ENCODE measurements around the gene RASA3. TPM values are rescaled to one million over a fixed set of nuclear protein-coding genes. Genes with fewer than 3 reads are reported as not detected.
"Not testable (repeated sequence)": the region's sequence is repeated elsewhere in the genome, so short reads cannot be mapped to it uniquely, and the experiment has no call there.

RASA3 gene
- total RNA-seq, 2 donors from 2014 or later: 4.4 to 7.2 TPM

GRCh38 chr13:114077099-114077932 is 55.1 kb downstream of the RASA3 start:
- no peaks in the 10 kb centered on the region for H3K9me3 ChIP-seq
- no peak overlapping the region for H3K4me3 ChIP-seq
- peaks cover 5% of the 10 kb centered on the region for H3K4me1 ChIP-seq
- H3K36me3 ChIP-seq: no peaks in the 10 kb centered on the region
- TF ChIP-seq CTCF (IDR thresholded peaks at IDR 0.05): no peak
- H3K9ac ChIP-seq (ENCODE audit: low read depth in 2 of 2, low read length in 2 of 2): no peak overlapping the region
- intact Hi-C loops (cut with DNase I): no loop called here
- H3K27ac ChIP-seq: no peak overlapping the region
- H3K27me3 ChIP-seq: no peaks in the 10 kb centered on the region
- DNase-seq: no peak

GRCh38 chr13:114076329-114077090 is 55.9 kb downstream of the RASA3 start:
- DNase-seq: no peak
- H3K9me3 ChIP-seq: no peaks in the 10 kb centered on the region
- no peaks in the 10 kb centered on the region for H3K27me3 ChIP-seq
- no peaks in the 10 kb centered on the region for H3K36me3 ChIP-seq
- peaks cover 5% of the 10 kb centered on the region for H3K4me1 ChIP-seq
- TF ChIP-seq CTCF (IDR thresholded peaks at IDR 0.05): no peak
- H3K4me3 ChIP-seq: no peak overlapping the region
- H3K27ac ChIP-seq: no peak overlapping the region
- intact Hi-C loops (cut with DNase I): no loop called here
- no peak overlapping the region for H3K9ac ChIP-seq (ENCODE audit: low read depth in 2 of 2, low read length in 2 of 2)

GRCh38 chr13:114075811-114076210 is 56.6 kb downstream of the RASA3 start:
- H3K9me3 ChIP-seq; DNase-seq; H3K27ac ChIP-seq; H3K4me3 ChIP-seq; intact Hi-C loops (cut with DNase I); H3K36me3 ChIP-seq; H3K9ac ChIP-seq (ENCODE audit: low read depth in 2 of 2, low read length in 2 of 2); H3K27me3 ChIP-seq; H3K4me1 ChIP-seq: not testable (repeated sequence)

GRCh38 chr13:114074671-114075315 is 57.6 kb downstream of the RASA3 start:
- no peak for DNase-seq
- no peak overlapping the region for H3K9ac ChIP-seq (ENCODE audit: low read depth in 2 of 2, low read length in 2 of 2)
- intact Hi-C loops (cut with DNase I): no loop called here
- no peak overlapping the region for H3K4me3 ChIP-seq
- TF ChIP-seq CTCF (IDR thresholded peaks at IDR 0.05): no peak
- H3K4me1 ChIP-seq: peaks cover 5% of the 10 kb centered on the region
- no peaks in the 10 kb centered on the region for H3K27me3 ChIP-seq
- no peaks in the 10 kb centered on the region for H3K36me3 ChIP-seq
- no peaks in the 10 kb centered on the region for H3K9me3 ChIP-seq
- H3K27ac ChIP-seq: no peak overlapping the region

- H3K4me3 ChIP-seq: no peak overlapping the region
- no peak for TF ChIP-seq CTCF (IDR thresholded peaks at IDR 0.05)
- intact Hi-C loops (cut with DNase I): no loop called here
- no peak overlapping the region for H3K9ac ChIP-seq (ENCODE audit: low read depth in 2 of 2, low read length in 2 of 2)
- DNase-seq: no peak
- peaks cover 4% of the 10 kb centered on the region for H3K4me1 ChIP-seq
- no peaks in the 10 kb centered on the region for H3K27me3 ChIP-seq
- no peaks in the 10 kb centered on the region for H3K36me3 ChIP-seq
- H3K27ac ChIP-seq: no peak overlapping the region
- H3K9me3 ChIP-seq: no peaks in the 10 kb centered on the region
These were observed 58.4 kb downstream of the RASA3 start for GRCh38 chr13:114073881-114074612.

Measured in colonic mucosa (tissue), 4 donors.